ENCODE measurements around the gene ZDHHC14.

DNA sequence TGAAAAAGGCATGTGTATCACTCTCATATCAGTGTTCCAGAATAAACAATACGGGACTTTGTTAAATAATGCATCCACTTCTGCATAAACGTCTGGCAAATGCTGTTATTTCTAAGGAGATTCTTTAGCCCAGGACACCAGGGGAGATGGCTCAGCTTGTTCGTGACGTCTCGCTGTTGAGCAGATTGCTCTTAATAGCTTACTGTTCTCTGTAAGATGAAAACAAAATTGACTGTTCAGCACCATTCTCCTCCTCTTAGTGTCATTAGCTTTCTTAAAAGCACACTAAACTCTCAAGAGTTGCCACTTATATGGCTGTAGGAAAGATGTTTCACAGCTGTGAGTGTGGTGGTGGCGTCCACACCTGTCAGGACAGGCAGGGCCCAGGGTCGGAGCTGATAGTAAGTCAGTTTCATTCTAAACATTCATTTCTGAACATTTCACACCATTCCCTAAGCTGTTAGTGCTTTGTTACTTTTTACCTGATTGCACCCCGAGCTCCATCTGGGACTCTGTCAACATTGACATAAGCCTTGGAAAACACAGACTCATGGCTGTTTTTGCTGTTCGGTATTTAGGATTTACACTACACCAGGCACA, 132.1 kb downstream of the ZDHHC14 start:
- TF ChIP-seq, protein P1, sequence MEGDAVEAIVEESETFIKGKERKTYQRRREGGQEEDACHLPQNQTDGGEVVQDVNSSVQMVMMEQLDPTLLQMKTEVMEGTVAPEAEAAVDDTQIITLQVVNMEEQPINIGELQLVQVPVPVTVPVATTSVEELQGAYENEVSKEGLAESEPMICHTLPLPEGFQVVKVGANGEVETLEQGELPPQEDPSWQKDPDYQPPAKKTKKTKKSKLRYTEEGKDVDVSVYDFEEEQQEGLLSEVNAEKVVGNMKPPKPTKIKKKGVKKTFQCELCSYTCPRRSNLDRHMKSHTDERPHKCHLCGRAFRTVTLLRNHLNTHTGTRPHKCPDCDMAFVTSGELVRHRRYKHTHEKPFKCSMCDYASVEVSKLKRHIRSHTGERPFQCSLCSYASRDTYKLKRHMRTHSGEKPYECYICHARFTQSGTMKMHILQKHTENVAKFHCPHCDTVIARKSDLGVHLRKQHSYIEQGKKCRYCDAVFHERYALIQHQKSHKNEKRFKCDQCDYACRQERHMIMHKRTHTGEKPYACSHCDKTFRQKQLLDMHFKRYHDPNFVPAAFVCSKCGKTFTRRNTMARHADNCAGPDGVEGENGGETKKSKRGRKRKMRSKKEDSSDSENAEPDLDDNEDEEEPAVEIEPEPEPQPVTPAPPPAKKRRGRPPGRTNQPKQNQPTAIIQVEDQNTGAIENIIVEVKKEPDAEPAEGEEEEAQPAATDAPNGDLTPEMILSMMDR (IDR thresholded peaks at IDR 0.05; ENCODE audit: insufficient read depth, low read length, poor library complexity, severe bottlenecking): no peak
- TF ChIP-seq EZH2phosphoT487 (conservative IDR thresholded peaks at IDR 0.05; ENCODE audit: low read length): no peak
